ENCODE data around the gene UGT1A7.

UGT1A7 gene

DNA sequence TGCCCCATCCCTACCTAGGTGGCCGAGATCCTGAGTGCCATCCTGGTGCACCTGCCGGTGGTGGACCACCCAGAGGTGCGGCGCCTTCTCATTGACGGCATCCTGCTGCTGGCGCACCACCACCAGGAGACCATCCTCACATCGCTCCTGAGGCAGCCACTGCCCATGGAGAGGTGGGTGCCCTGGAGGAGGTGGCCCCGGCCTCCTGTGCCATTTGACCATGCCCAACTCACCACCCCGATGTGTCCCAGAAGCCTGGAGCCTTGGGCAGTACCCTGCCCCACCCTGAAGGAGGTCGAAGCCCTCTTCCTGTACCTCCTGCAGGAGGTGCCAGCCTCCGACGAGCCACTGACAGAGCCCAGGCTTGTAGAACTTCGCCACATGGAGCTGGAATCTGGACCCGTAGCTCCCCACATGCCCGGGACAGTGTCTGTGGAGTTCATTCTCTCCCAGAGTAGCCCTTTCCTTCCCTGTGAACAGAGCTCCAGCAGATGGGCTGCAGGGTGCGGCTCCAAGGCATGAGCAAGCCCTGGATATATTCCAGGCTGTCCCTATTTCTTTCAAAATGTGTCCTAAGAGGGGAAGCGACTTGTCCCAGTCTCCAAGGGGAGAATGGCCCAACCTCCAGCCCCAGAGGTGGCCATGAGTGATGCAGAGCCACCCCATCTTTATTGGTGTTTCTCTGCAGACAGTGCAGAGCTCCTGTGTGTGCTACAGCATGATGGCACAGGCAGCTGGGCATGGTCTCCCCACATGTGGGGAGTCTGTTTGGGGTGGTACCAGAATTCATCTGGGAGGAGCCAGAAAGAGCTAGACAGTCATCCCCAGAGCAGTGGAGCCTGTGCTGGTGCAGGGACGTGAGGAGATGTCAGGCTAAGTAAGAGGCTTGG, 138.4 kb downstream of the UGT1A7 start:
- no peak for FAIRE-seq

DNA sequence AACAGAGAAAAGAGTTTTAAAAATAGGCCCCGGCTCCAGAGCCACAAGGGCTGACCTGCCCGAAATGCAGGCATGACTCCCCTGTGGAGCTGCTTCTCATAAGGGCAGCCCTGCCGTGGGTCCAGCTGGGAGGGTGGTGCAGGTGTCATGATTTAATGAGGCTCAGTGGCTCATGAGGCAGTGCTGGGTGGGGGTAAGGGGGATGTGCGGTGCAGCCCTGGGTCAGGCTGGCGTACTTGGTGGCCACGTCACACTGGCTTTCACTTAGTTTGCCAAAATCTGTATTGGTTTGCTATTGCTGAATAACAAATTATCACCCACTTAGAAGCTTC, 139.0 kb downstream of the UGT1A7 start:
- no peak for FAIRE-seq

DNA sequence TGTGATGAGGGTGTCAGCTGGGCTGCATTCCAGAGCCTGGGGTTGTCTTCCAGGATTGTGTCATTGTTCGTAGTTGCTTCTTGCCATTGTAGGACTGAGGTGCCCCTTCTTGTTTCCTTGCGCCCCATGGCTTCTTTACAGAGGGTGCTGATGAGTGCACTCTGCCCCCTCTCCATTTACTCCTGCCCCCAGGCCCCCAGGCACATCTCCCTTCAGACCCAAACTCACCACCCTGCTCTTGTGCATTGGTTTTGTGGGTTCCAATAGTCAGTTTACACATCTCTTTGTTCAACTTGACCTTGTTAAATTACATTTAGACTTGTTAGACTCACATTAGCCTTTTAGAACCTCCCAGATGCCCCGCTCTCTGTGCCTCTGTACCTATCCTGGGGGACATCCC, 139.5 kb downstream of the UGT1A7 start:
- FAIRE-seq: no peak

DNA sequence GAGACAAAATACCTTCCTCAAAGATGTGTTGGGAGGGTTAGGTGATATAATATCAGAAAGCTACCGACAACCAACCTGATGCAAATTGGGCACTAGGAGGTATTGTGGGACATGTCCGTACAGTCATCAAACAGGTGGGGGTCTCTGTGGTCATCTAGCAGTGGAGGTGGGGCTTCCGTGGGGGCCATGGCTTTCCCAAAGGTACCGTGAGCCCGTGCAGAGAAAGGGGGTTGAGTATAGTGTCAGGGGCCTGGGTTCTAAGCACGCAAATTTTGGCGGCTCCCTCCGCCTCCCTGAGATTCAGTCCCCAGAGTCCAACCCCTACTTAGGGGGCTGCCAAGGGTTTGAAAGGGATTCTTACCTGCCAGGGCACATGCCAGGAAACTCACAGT, 140.0 kb downstream of the UGT1A7 start:
- no peak for FAIRE-seq

DNA sequence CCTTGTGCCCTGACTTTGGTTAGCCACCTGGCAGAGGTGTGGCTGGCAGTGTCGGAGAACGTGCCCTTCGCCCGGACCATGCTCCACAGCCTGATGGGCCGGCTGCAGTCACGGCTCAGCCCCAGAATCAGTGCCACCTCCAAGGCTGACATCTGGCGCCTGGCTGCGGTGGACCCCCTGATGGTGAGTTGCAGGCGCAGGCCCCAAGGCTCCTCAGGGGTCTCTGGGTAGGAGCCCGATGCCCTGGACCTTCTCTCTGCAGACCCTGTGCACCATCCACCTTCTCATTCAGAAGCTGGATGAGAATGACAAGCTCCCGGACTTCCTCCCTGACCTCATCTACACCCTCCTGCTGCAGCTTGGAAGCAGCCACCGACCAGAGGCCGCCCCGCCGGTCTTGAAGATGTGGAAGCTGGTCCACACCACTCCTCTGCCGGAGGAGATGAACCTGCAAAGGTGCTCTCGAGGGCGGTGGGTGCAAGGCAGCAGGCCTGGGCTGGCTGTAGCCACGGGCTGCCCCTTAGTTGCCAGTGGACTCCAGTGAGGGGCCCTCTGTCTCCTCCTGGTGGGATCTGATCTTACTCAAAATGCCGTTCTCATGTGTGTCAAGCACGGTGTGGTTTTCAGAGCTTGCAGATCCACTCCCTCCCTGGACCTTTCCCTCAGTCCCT, 140.5 kb downstream of the UGT1A7 start:
- FAIRE-seq: no peak
